Endothelial cell of umbilical vein (primary cell): ENCODE results near the gene ID2. TPM values are rescaled to one million over a fixed set of nuclear protein-coding genes. Genes with fewer than 3 reads are reported as not detected.

Source experiments
- BruUV-seq: library from RNA; stranded (reverse); fragments of 400-500 nt; replicated peaks from 2 replicates; lab custom pipeline; 2021; lab: Mats Ljungman, UMichigan
- CTCF ChIA-PET: fragments of 300-600, 350-600 bp; sonication (Branson Sonifier 250); formaldehyde crosslinking; loops from one replicate; lab custom pipeline; 2021; ENCODE audit warnings: antibody characterized with exemption, inconsistent platforms; lab: Charles Lee
- POLR2A ChIA-PET: fragments of 300-600, 350-600 bp; sonication (Branson Sonifier 250); formaldehyde crosslinking; loops from one replicate; lab custom pipeline; 2021; ENCODE audit warnings: antibody characterized with exemption, inconsistent platforms; lab: Charles Lee
- DNase-seq: peaks from one replicate; pipeline ENCODE4 v3.0.0-alpha.2; 2011; ENCODE audit warnings: low read depth, low spot score
- FAIRE-seq: peaks from 2 replicates; lab custom pipeline; 2011; peaks lifted over from hg19 to GRCh38; lab: Jason Lieb, UNC
- H2AFZ ChIP-seq: 2 replicates; pipeline ENCODE4 v1.6.0; 2012; ENCODE audit warnings: low read depth, low read length, control low read depth, inconsistent platforms
- H3K27ac ChIP-seq: 2 replicates; pipeline ENCODE4 v1.5.1; 2011; ENCODE audit warnings: low read depth, mild to moderate bottlenecking, control low read depth, low read length, moderate library complexity; ENCODE audit not compliant: insufficient read depth
- H3K27me3 ChIP-seq, 2 experiments: 2 replicates each; pipeline versions ENCODE4 v1.6.0 to v1.6.1; 2011; ENCODE audit warnings: low read length in 2 of 2, mixed read lengths in 1 of 2; ENCODE audit not compliant: control insufficient read depth in 2 of 2, insufficient read depth in 2 of 2
- H3K36me3 ChIP-seq, 2 experiments: 2 replicates in 1 of 2; 3 replicates in 1 of 2; pipeline ENCODE4 v1.5.1; 2011; ENCODE audit warnings: low read length in 2 of 2, mild to moderate bottlenecking in 1 of 2, moderate library complexity in 1 of 2; ENCODE audit not compliant: control insufficient read depth in 2 of 2, insufficient read depth in 2 of 2; ENCODE audit errors: extremely low read depth in 1 of 2
- H3K4me1 ChIP-seq: 3 replicates; pipeline ENCODE4 v1.5.1; 2011; ENCODE audit warnings: mild to moderate bottlenecking, low read length; ENCODE audit not compliant: control insufficient read depth, insufficient read depth; ENCODE audit errors: extremely low read depth
- H3K4me2 ChIP-seq: 2 replicates; pipeline ENCODE4 v1.6.1; 2011; ENCODE audit warnings: low read length, control low read depth, mixed read lengths; ENCODE audit not compliant: insufficient read depth
- H3K4me3 ChIP-seq, 3 experiments: fragments of 200-600 bp in 1 of 3; sonication (generic), shearing (Covaris generic) in 1 of 3; replicated peaks in 1 of 3; 2 replicates each; pipeline ENCODE4 v1.5.1; 2011 to 2016; ENCODE audit warnings: control low read depth in 3 of 3, low read length in 3 of 3, mild to moderate bottlenecking in 2 of 3, inconsistent platforms in 1 of 3, low read depth in 1 of 3, moderate library complexity in 1 of 3; ENCODE audit not compliant: insufficient read depth in 1 of 3
- H3K79me2 ChIP-seq: 2 replicates; pipeline ENCODE4 v1.6.0; 2012; ENCODE audit warnings: low read length, inconsistent platforms; ENCODE audit not compliant: control insufficient read depth, insufficient read depth
- H3K9ac ChIP-seq: replicated peaks from 2 replicates; pipeline ENCODE3; 2011; ENCODE audit warnings: low read length, control low read depth; ENCODE audit not compliant: insufficient read depth; ENCODE audit errors: extremely low read depth
- H3K9me1 ChIP-seq: replicated peaks from 3 replicates; pipeline ENCODE4 v1.6.0; 2011; ENCODE audit warnings: mild to moderate bottlenecking, low read length; ENCODE audit not compliant: control insufficient read depth, insufficient read depth; ENCODE audit errors: extremely low read depth
- H3K9me3 ChIP-seq: replicated peaks from 2 replicates; pipeline ENCODE4 v1.5.1; 2012; ENCODE audit warnings: low read length, inconsistent platforms; ENCODE audit not compliant: control insufficient read depth, insufficient read depth
- H4K20me1 ChIP-seq: replicated peaks from 2 replicates; pipeline ENCODE3; 2011; ENCODE audit warnings: mild to moderate bottlenecking, low read length; ENCODE audit not compliant: control insufficient read depth, insufficient read depth; ENCODE audit errors: extremely low read depth
- EZH2 ChIP-seq: IDR thresholded peaks from 2 replicates; pipeline ENCODE4 v1.6.1; 2012; ENCODE audit warnings: borderline replicate concordance, low read depth, mild to moderate bottlenecking, moderate library complexity, low read length, inconsistent platforms; ENCODE audit not compliant: severe bottlenecking
- FOS ChIP-seq: IDR thresholded peaks from 2 replicates; pipeline ENCODE4 v1.6.1; 2011; ENCODE audit warnings: mild to moderate bottlenecking, low read length, moderate library complexity, borderline replicate concordance; ENCODE audit not compliant: insufficient read depth
- GATA2 ChIP-seq: IDR thresholded peaks from 2 replicates; pipeline ENCODE4 v1.7.0; 2011; ENCODE audit warnings: low read depth, mild to moderate bottlenecking, moderate library complexity, mixed read lengths, low read length; ENCODE audit not compliant: insufficient read length, insufficient read depth
- JUN ChIP-seq: IDR thresholded peaks from 2 replicates; pipeline ENCODE4 v1.6.1; 2011; ENCODE audit warnings: borderline replicate concordance, low read depth; ENCODE audit not compliant: insufficient read length, insufficient read depth
- MYC ChIP-seq: IDR thresholded peaks from one replicate; pipeline ENCODE4 v1.6.1; 2011; ENCODE audit warnings: mild to moderate bottlenecking, low read depth, low read length
- POLR2A ChIP-seq: IDR thresholded peaks from 2 replicates; pipeline ENCODE4 v1.6.1; 2012; ENCODE audit warnings: low read depth, mild to moderate bottlenecking, control low read depth, low read length
- POLR2AphosphoS5 ChIP-seq: IDR thresholded peaks from 2 replicates; pipeline ENCODE4 v1.6.1; 2012; ENCODE audit warnings: low read depth, mild to moderate bottlenecking, control low read depth, low read length, moderate library complexity; ENCODE audit not compliant: insufficient read depth
- dilution Hi-C: fragments of 300-500 bp; cut with MboI; formaldehyde crosslinking; loops from one replicate; pipeline ENCODE4 v1.15.0; 2019; ENCODE audit warnings: low sequenced_read_pairs; ENCODE audit not compliant: extremely low pct_ligation_motif_present
- intact Hi-C: fragments of 100-400 bp; cut with micrococcal nuclease; formaldehyde crosslinking; loops from one replicate; pipeline ENCODE4 v1.10.0; 2022
- polyA plus RNA-seq, 4 experiments: library from polyadenylated mRNA; depleted of rRNA in 3 of 4; stranded (reverse) in 3 of 4; unstranded in 1 of 4; fragments of >200 nt; gene quantifications; 2 replicates each; pipeline versions ENCODE4 v1.2.1 to v1.2.3, GENCODE V29; 2011 to 2012; ENCODE audit warnings: missing spikeins in 1 of 4
- total RNA-seq: library from RNA; stranded (reverse); gene quantifications from 2 replicates; pipeline ENCODE4 v1.2.3, GENCODE V29; 2021
- TF ChIP-seq, protein P1 (sequence below), 2 donors: IDR thresholded peaks; 1 replicate in 1 of 2; 2 replicates in 1 of 2; pipeline ENCODE4 v1.5.1; 2011; ENCODE audit warnings: low read length in 2 of 2, mild to moderate bottlenecking in 2 of 2, moderate library complexity in 2 of 2, control low read depth in 1 of 2, inconsistent platforms in 1 of 2, low read depth in 1 of 2; ENCODE audit not compliant: insufficient read depth in 1 of 2; ENCODE audit errors: extremely low read depth in 1 of 2
- TF ChIP-seq, protein P2 (sequence below): IDR thresholded peaks from 2 replicates; pipeline ENCODE4 v1.6.1; 2011; ENCODE audit not compliant: insufficient read depth, insufficient read length

The ID2 gene
- total and polyA plus RNA-seq, 2 donors (not counting 3 experiments of a cell fraction or from before 2014, with no cell fraction given): 4.1 to 29.1 TPM

DNA sequence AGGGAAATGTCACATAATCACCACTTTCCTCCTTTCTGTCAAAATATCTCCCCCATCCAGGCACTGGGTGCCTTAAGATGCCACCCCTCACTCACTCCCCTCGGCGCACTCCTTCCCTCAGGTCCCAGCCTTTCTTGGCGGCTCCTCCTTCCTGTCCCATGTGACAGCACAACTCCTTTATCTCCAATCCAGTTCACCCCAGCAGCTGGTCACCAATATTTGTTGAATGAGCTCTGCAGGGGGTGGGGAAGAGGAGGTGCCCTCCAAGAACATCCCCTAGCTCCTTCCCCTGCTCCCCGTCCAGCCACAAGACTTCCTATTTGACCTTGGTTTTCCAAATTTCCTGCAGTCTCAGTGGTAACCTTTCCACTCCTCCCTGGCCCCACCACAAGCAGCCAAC is 31.6 kb upstream of the ID2 start:
- Histone ChIP-seq H4K20me1 (no peaks in the 10 kb centered on the region), H3K4me1 (no peaks in the 10 kb centered on the region), H3K27ac (no peak overlapping the region), H3K4me2 (no peak overlapping the region), H3K36me3 (no peaks in the 10 kb centered on the region), H3K4me3 (no peak overlapping the region), H3K9me3 (no peaks in the 10 kb centered on the region), H3K79me2 (no peaks in the 10 kb centered on the region), H3K9me1 (no peaks in the 10 kb centered on the region), H3K9ac (no peak overlapping the region), H3K27me3 (no peaks in the 10 kb centered on the region), H2AFZ (no peak overlapping the region)
- ChIA-PET POLR2A (no interaction called here), CTCF (no interaction called here)
- FAIRE-seq (no peak), DNase-seq (no peak)
- TF ChIP-seq GATA2: no peak
- no peak for TF ChIP-seq MYC
- TF ChIP-seq, protein P1, sequence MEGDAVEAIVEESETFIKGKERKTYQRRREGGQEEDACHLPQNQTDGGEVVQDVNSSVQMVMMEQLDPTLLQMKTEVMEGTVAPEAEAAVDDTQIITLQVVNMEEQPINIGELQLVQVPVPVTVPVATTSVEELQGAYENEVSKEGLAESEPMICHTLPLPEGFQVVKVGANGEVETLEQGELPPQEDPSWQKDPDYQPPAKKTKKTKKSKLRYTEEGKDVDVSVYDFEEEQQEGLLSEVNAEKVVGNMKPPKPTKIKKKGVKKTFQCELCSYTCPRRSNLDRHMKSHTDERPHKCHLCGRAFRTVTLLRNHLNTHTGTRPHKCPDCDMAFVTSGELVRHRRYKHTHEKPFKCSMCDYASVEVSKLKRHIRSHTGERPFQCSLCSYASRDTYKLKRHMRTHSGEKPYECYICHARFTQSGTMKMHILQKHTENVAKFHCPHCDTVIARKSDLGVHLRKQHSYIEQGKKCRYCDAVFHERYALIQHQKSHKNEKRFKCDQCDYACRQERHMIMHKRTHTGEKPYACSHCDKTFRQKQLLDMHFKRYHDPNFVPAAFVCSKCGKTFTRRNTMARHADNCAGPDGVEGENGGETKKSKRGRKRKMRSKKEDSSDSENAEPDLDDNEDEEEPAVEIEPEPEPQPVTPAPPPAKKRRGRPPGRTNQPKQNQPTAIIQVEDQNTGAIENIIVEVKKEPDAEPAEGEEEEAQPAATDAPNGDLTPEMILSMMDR (IDR thresholded peaks at IDR 0.05; ENCODE audit: extremely low read depth in 1 of 2, insufficient read depth in 1 of 2, low read depth in 1 of 2, low read length in 2 of 2): no peak
- no peak for TF ChIP-seq POLR2AphosphoS5
- no peak for TF ChIP-seq POLR2A
- TF ChIP-seq JUN: no peak
- TF ChIP-seq, protein P2, sequence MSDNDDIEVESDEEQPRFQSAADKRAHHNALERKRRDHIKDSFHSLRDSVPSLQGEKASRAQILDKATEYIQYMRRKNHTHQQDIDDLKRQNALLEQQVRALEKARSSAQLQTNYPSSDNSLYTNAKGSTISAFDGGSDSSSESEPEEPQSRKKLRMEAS: no peak
- TF ChIP-seq EZH2: no peak
- no peak for TF ChIP-seq FOS
- dilution Hi-C loops (no loop called here), intact Hi-C loops (no loop called here)
- BruUV-seq: no TSS peak
